GM19468 (cell line): ENCODE measurements around the gene E2F1.

Experiments
- ATAC-seq: cut with Tn5 transposase; IDR thresholded peaks from one replicate; pipeline ENCODE4 v1.9.1; 2021; ENCODE audit warnings: mild to moderate bottlenecking, moderate library complexity, moderate number of reproducible peaks; ENCODE audit not compliant: unreplicated experiment; ENCODE audit errors: extremely low read depth

Gene E2F1

GRCh38 chr20:33688938-33689424 lies 2.8 kb upstream of the E2F1 start:
- ATAC-seq: no peak

- ATAC-seq: no peak
These were observed 2.1 kb upstream of the E2F1 start for GRCh38 chr20:33687993-33688937.

GRCh38 chr20:33687370-33687915 lies 1.3 kb upstream of the E2F1 start:
- no peak for ATAC-seq

- ATAC-seq: no peak
These were observed 790 bp upstream of the E2F1 start for GRCh38 chr20:33686984-33687366.

- peak; percentile 13 for ATAC-seq
These were observed 671 bp downstream of the E2F1 start for GRCh38 chr20:33685328-33686099.

GRCh38 chr20:33684533-33685327 lies 1.5 kb downstream of the E2F1 start:
- ATAC-seq: no peak

- ATAC-seq: no peak
These were observed 4.3 kb downstream of the E2F1 start for GRCh38 chr20:33681728-33682353.

GRCh38 chr20:33681288-33681687 lies 4.9 kb downstream of the E2F1 start:
- no peak for ATAC-seq

GRCh38 chr20:33680686-33681085 lies 5.5 kb downstream of the E2F1 start:
- no peak for ATAC-seq

- no peak for ATAC-seq
These were observed 6.3 kb downstream of the E2F1 start for GRCh38 chr20:33679758-33680485.

- ATAC-seq: no peak
These were observed 8.0 kb downstream of the E2F1 start for GRCh38 chr20:33677991-33678702.

- ATAC-seq: no peak
These were observed 9.2 kb downstream of the E2F1 start for GRCh38 chr20:33676652-33677645.

GRCh38 chr20:33676121-33676520 lies 10.1 kb downstream of the E2F1 start:
- ATAC-seq: no peak

- ATAC-seq: no peak
These were observed 10.8 kb downstream of the E2F1 start for GRCh38 chr20:33675136-33675959.

- no peak for ATAC-seq
These were observed 11.7 kb downstream of the E2F1 start, which contains the start of gene NECAB3 for GRCh38 chr20:33674294-33675135. NECAB3 (minus strand) TSS chr20:33674428; CDS start chr20:33674352, 76 bp downstream.
